HepG2 (cell line): ENCODE results near the gene THEM5. TPM values are rescaled to one million over a fixed set of nuclear protein-coding genes. Genes with fewer than 3 reads are reported as not detected.

Source experiments
- FIP1L1 ChIP-seq: fragments of 200-400 bp; formaldehyde crosslinking; IDR thresholded peaks from 2 replicates; pipeline ENCODE4 v1.6.1; 2018; ENCODE audit warnings: low read depth, mild to moderate bottlenecking, low read length, moderate library complexity, borderline replicate concordance; ENCODE audit not compliant: insufficient read depth
- HIVEP1 ChIP-seq: sonication (generic); formaldehyde crosslinking; IDR thresholded peaks from 2 replicates; pipeline ENCODE4 v1.4.0; 2020; ENCODE audit warnings: mild to moderate bottlenecking, missing genetic modification reagents
- HMG20A ChIP-seq: IDR thresholded peaks from 2 replicates; pipeline ENCODE4 v1.6.1; 2016; ENCODE audit warnings: borderline replicate concordance
- PHF8 ChIP-seq: sonication (generic); formaldehyde crosslinking; IDR thresholded peaks from 2 replicates; pipeline ENCODE4 v1.5.0; 2020; ENCODE audit warnings: missing genetic modification reagents
- PRDM10 ChIP-seq: sonication (generic); formaldehyde crosslinking; IDR thresholded peaks from 2 replicates; pipeline ENCODE4 v1.4.0; 2020; ENCODE audit warnings: low read depth, missing genetic modification reagents
- ZBTB34 ChIP-seq: sonication (generic); formaldehyde crosslinking; IDR thresholded peaks from 2 replicates; pipeline ENCODE4 v1.8.0; 2022; ENCODE audit warnings: mild to moderate bottlenecking, missing genetic modification reagents
- ZNF138 ChIP-seq: sonication (generic); formaldehyde crosslinking; IDR thresholded peaks from 2 replicates; pipeline ENCODE4 v1.5.0; 2020; ENCODE audit warnings: mild to moderate bottlenecking, low read depth, missing genetic modification reagents
- ZNF329 ChIP-seq: sonication (generic); formaldehyde crosslinking; IDR thresholded peaks from 2 replicates; pipeline ENCODE4 v1.9.0; 2021; ENCODE audit warnings: low read depth, mild to moderate bottlenecking, missing genetic modification reagents
- ZNF7 ChIP-seq: IDR thresholded peaks from 2 replicates; pipeline ENCODE4 v1.6.1; 2016; ENCODE audit warnings: missing biosample characterization, missing genetic modification reagents
- ZNF781 ChIP-seq: sonication (generic); formaldehyde crosslinking; IDR thresholded peaks from 2 replicates; pipeline ENCODE4 v1.5.1; 2020; ENCODE audit warnings: borderline replicate concordance, mild to moderate bottlenecking, missing genetic modification reagents; ENCODE audit errors: not compliant biosample characterization
- ZSCAN21 ChIP-seq: sonication (generic); formaldehyde crosslinking; IDR thresholded peaks from 2 replicates; pipeline ENCODE4 v1.8.0; 2022; ENCODE audit warnings: mild to moderate bottlenecking, missing genetic modification reagents, moderate library complexity, borderline replicate concordance
- ZSCAN5A ChIP-seq: sonication (generic); formaldehyde crosslinking; IDR thresholded peaks from 2 replicates; pipeline ENCODE4 v1.8.0; 2022; ENCODE audit warnings: mild to moderate bottlenecking, missing genetic modification reagents, borderline replicate concordance
- polyA plus RNA-seq, 8 experiments: library from polyadenylated mRNA; depleted of rRNA in 3 of 8; stranded (reverse) in 7 of 8; unstranded in 1 of 8; fragments of >200 nt; fragmentation: Illumina TruSeq in 4 of 8; extraction: Trizol in 4 of 8; gene quantifications; 2 replicates each; pipeline versions ENCODE4 v1.2.1 to v1.2.3, GENCODE V29; 2011 to 2016; ENCODE audit warnings: low read depth in 4 of 8, missing spikeins in 1 of 8, mixed read lengths in 1 of 8; ENCODE audit not compliant: insufficient read depth in 1 of 8
- total RNA-seq, 5 experiments: library from RNA; depleted of rRNA; stranded (reverse); fragments of >200 nt; fragmentation: Illumina TruSeq; extraction: Trizol; gene quantifications; 2 replicates each; pipeline ENCODE4 v1.2.3, GENCODE V29; 2016; ENCODE audit warnings: low read depth in 1 of 5

The THEM5 gene
- total and polyA plus RNA-seq, 2 of the 13 experiments (the other 11 are each of a cell fraction or from before 2014, with no cell fraction given), result not detected

- TF ChIP-seq ZSCAN5A (CRISPR knock-in tag) (peak; percentile 82; the same call in 1 of the 2 replicates), ZNF781 (no peak), ZNF329 (CRISPR knock-in tag) (no peak), ZBTB34 (CRISPR knock-in tag) (0 out of 2 replicates have a peak, but pooled peaks have one; percentile 48), HIVEP1 (peak; percentile 61; the same call in 1 of the 2 replicates), FIP1L1 (no peak), ZNF7 (no peak), HMG20A (CRISPR knock-in tag) (no peak; the same call in 1 of the 2 replicates), PRDM10 (peak; percentile 31; the same call in 1 of the 2 replicates), PHF8 (peak; percentile 51; the same call in 1 of the 2 replicates), ZSCAN21 (CRISPR knock-in tag) (0 out of 2 replicates have a peak, but pooled peaks have one; percentile 45), ZNF138 (no peak)
Observed at GRCh38 chr1:151839457-151840403, 13.8 kb downstream of the THEM5 start, which contains the start of gene C2CD4D (continued).
